HPDE6-E6E7 (cell line): ENCODE data around the gene CSNK1E.

Experiments used
- DNase-seq: peaks from one replicate; pipeline ENCODE4 v3.0.0; 2011; ENCODE audit warnings: missing footprints; ENCODE audit errors: extremely low spot score

Gene CSNK1E

DNA sequence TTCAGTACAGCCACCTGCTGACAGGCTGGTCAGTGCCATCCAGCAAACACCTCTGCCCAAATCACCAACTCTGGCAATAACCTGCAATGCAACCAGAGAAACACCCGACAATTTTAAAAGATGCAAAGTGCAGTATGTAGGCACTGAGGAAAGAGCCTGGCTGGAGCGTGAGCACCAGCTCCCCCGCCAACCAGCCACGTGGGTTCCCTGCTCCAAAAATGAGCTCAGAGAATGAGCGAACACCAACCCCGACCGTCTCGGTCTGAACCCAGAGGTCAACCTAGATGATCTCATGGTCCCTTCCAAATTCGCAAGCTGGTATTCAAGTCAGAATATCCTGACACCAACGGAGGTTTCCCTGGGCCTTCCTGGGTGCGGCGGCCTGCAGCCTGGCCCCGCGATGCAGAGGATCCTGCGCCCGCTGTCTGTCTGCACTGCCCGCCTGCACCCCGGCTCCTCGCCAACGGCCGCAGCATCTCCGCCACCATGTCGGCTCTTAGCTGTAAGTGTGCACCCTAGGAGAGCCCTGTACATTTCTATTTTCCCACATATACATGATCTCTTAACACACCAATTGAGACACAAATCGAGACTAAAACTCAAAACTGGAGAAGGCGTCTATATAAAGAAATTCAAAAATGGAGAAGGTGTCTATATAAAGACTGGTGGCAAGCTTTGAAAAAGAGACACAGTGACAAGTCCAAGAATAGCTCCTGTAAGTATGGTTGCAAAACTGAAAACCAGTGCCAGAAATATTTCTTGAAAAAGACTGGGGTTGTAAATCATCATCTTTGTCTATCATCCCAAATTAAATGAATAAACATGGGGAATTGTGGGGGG is 67.2 kb downstream of the CSNK1E start:
- no peak for DNase-seq

DNA sequence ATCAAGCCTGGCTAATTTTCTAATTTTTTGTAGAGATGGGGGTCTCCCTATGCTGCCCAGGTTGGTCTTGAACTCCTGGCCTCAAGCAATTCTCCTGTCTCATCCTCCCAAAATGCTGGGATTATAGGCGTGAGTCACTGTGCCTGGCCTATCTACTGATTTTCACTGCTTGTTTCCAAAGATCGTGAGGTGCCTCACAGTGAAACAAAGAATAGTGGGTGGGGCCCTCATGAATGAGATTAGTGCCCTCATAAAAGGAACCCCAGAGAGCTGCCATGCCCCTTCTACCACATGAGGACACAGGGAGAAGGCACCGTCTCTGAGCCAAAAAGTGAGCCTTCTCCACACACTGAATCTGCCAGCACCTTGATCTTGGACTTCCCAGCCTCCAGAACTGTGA is 67.9 kb downstream of the CSNK1E start:
- DNase-seq: no peak

DNA sequence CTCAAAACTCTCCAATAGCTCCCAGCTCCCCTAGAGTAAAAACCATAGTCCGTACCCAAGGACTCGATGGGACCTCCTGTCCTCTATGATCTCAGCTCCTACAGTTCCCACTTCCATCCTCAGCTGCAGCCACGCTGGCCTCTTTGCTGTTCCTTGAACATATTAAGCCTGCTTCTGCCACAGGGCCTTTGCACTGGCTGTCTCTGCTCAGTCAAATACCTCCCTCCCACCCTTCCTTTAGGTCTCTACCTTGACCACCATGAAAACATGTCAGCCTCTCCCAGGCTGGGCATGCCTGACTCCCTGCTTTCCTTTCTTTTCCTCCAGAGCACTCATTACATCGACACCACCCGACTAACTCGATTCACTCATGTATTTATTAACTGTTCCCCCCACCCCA is 69.0 kb downstream of the CSNK1E start:
- DNase-seq: no peak

DNA sequence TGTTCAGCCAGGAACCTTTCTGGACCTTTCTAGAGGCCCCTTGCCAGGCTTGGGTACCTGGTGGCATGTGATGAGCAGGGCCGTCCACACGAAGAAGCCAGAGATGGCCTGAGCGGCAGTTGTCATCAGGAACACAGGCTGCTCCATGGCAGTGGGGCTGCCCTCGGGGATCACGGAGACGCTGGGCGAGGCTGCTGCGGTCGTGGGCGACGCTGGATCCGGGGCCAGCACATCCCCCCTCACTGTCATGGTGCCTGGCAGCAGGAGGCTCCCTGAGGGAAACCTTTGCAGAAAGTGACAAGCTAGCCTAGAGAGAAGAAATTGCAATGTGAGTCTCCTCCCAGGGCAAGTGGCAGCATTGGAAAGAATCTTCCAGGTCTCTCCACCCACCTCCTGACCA is 69.5 kb downstream of the CSNK1E start:
- no peak for DNase-seq

DNA sequence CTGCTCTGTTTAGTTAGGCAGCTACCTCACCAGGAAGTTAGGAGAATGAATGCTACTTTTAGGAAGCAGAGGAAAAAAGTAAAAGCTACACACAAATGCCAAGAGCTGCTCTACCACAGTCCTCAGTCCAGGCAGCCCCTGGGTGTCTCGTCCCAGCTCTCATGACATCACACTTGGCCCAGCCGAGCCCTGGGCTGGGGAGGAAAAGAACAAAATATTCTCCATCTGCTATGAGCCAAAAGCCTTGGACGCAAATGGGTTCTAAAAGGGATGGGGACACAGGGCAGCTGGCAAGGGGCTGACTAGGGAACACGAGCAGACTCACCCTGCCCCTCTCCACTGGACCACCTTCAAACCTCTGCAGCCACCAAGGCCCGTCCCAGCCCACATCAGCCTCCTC is 70.5 kb downstream of the CSNK1E start:
- DNase-seq: no peak

DNA sequence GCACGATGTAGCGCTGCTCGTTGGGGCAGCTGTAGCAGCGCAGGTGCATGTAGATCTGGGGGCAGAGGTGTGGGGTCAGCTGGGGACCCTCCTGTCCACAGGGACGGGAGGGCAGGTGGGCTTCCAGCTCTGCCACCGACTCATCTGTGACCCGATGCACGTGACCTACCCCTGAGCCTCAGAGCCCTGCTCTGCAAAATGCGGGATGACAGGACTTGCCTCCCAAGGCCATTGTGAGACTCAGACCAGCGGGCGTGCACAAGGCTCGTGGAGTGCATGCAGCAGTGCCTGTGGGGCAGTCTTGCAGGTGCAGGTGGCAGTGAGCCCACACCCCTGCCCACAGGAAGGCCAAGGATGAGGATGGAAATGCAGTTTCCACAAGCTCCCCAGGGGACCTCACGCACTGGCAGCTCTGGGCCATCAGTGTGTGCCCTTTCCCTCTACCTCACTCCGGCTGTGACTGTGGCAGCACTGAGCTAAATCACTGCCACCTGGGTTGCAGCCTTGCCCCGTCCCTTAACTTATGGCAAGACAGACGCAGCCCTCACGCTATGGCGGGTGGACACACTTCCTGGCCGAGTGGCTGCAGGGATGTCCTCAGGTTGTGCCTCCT is 71.1 kb downstream of the CSNK1E start:
- no peak for DNase-seq

DNA sequence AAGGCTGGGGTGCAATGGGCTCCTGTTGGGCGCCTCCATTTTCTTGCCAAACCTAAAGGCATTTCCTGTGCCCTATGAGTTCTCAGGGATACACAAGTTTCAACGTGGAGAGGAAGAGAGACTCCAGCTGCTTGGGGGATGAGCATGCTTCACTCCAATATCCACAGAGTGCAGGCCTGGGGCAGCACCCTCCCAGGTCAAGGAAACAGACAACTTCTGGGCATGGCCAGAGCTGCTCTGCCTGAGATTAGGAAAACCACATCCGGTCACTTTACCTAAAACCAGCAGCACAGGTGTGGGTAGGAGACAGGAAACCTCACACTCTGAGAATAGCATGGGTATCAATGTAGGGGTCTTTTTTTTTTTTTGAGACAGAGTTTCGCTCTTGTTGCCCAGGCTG is 73.1 kb downstream of the CSNK1E start:
- no peak for DNase-seq

DNA sequence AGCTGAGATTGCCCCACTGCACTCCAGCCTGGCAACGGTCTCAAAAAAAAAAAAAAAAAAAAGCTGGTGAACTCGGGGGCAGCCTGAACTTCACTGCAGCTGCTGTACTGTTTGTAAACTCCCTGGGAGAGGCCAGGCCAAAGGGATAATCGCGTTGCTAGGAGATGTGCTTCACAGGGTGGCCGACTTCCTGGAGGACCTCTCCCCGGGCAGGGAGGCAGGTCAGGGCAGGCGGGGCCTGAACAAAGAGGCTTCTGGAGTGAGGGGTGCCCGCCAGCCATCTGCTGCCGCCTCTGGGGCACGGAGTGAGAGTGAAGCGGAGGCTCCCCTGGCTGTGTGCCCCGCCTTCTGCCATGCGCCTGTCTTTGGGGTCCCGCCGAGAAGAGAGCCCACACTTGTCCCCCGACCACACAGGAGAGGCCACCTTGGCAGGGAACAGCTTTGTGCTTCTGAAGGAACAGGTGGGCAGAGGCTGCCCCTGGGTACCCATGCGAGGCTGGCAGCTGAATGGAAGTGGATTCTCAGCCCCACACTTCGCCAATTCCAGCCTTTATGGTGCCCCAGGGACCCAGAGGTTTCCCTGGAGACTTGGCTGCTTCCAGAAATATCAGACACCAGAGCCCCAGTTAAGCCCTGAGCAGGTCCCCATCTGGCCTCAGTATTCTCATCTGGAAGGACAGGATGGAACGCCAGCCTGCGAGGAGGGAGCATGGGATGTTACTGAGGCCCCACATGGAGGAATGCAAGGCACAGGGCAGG is 74.0 kb downstream of the CSNK1E start:
- no peak for DNase-seq

DNA sequence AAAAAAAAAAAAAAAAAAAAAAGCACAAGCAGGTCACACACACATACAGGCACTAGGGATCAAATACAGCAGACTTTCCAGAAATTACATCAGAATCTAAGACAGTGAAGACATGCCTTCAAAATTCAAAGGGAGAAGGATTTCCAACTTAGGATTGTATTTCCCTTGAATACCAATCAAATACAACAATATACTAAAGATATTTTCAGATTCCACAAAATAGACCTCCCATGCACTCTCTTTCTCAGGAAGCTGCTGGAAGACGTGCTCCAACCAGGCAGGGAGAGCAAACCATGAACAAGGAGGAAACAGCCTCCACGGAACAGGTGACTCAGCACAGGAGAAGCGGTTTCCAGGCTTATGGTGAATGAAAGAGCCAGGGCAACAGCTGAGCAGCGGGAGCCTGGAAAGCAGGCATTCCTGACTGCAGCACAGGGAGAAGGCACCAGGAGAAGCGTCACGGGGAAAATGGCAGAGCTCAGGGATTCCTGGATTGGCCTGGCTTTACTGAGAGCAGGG is 76.4 kb downstream of the CSNK1E start:
- DNase-seq: no peak
